ENCODE results near the gene PRAF2.

GRCh38 chrX:49110417-49110816 is 36.6 kb upstream of the PRAF2 start:
- TF ChIP-seq CTCF (IDR thresholded peaks at IDR 0.05) (no peak), POLR2A (IDR thresholded peaks at IDR 0.05) (no peak)

All from esophagus squamous epithelium (tissue), 4 donors.